ENCODE results near the gene MDN1. TPM values are rescaled to one million over a fixed set of nuclear protein-coding genes. Genes with fewer than 3 reads are reported as not detected.

The MDN1 gene
- total RNA-seq, 1 donor from 2014 or later: 22.9 TPM

DNA sequence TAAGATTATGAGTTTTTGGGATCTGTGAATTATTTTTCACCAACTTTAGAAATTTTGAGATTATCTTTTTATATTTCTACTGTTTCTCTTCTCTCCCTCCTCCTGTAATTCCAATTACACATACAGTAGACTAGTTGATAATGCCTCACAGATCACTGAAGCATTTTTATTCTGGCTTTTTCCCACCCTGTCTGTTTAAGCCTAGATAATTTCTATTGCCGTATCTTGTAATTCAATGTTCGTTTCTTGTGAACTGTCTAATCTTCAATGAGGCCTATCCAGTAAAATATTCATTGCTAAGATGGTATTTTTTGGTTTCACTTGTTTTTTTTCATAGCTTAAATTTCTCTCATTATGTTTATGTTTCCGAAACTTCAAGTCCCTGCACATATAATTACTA is 12.0 kb downstream of the MDN1 start:
- Histone ChIP-seq H3K4me1 (peaks cover 8% of the 10 kb centered on the region), H3K36me3 (peaks cover 7% of the 10 kb centered on the region), H3K4me3 (no peak overlapping the region), H3K27me3 (ENCODE audit: low read depth) (no peaks in the 10 kb centered on the region), H3K9me3 (replicated peaks) (no peaks in the 10 kb centered on the region), H3K27ac (replicated peaks) (no peak overlapping the region)
- intact Hi-C loops (cut with micrococcal nuclease): no loop called here
- TF ChIP-seq, protein P1, sequence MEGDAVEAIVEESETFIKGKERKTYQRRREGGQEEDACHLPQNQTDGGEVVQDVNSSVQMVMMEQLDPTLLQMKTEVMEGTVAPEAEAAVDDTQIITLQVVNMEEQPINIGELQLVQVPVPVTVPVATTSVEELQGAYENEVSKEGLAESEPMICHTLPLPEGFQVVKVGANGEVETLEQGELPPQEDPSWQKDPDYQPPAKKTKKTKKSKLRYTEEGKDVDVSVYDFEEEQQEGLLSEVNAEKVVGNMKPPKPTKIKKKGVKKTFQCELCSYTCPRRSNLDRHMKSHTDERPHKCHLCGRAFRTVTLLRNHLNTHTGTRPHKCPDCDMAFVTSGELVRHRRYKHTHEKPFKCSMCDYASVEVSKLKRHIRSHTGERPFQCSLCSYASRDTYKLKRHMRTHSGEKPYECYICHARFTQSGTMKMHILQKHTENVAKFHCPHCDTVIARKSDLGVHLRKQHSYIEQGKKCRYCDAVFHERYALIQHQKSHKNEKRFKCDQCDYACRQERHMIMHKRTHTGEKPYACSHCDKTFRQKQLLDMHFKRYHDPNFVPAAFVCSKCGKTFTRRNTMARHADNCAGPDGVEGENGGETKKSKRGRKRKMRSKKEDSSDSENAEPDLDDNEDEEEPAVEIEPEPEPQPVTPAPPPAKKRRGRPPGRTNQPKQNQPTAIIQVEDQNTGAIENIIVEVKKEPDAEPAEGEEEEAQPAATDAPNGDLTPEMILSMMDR (IDR thresholded peaks at IDR 0.05; ENCODE audit: borderline replicate concordance): no peak
- DNase-seq: no peak

GRCh38 chr6:89805814-89806371 is 13.7 kb downstream of the MDN1 start:
- Histone ChIP-seq H3K9me3 (replicated peaks) (no peaks in the 10 kb centered on the region), H3K4me3 (no peak overlapping the region), H3K36me3 (peaks cover 15% of the 10 kb centered on the region), H3K27me3 (ENCODE audit: low read depth) (no peaks in the 10 kb centered on the region), H3K27ac (replicated peaks) (no peak overlapping the region), H3K4me1 (peaks cover 8% of the 10 kb centered on the region)
- DNase-seq: no peak
- intact Hi-C loops (cut with micrococcal nuclease): no loop called here
- TF ChIP-seq, protein P1 (IDR thresholded peaks at IDR 0.05; ENCODE audit: borderline replicate concordance): no peak

DNA sequence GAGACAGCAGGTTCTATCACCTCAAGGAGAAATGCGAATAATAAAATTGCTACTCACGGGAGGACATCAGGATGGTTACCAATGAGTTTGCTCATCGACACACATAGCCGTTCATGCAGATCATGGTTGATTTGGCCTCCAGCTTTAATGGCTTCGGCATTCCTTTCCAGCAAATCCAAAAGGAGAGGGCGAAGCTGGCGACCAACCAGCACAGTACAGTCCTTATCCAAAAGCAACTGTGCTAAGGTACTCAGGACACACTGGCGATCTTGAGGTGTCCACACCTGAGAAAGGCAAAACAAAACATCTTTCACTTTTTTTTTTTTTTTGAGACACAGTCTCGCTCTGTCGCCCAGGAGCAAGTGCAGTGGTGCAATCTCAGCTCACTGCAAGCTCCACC is 16.3 kb downstream of the MDN1 start:
- Histone ChIP-seq H3K27me3 (ENCODE audit: low read depth) (no peaks in the 10 kb centered on the region), H3K4me3 (no peak overlapping the region), H3K9me3 (replicated peaks) (no peaks in the 10 kb centered on the region), H3K36me3 (peaks cover 30% of the 10 kb centered on the region), H3K4me1 (peaks cover 8% of the 10 kb centered on the region), H3K27ac (replicated peaks) (no peak overlapping the region)
- intact Hi-C loops (cut with micrococcal nuclease): no loop called here
- no peak for DNase-seq
- TF ChIP-seq, protein P1 (IDR thresholded peaks at IDR 0.05; ENCODE audit: borderline replicate concordance): no peak

GRCh38 chr6:89799756-89800155 is 19.8 kb downstream of the MDN1 start:
- H3K4me3 ChIP-seq: no peak overlapping the region
- intact Hi-C loops (cut with micrococcal nuclease): no loop called here
- H3K27ac ChIP-seq (replicated peaks): no peak overlapping the region
- H3K9me3 ChIP-seq (replicated peaks): no peaks in the 10 kb centered on the region
- H3K4me1 ChIP-seq: no peaks in the 10 kb centered on the region
- DNase-seq: no peak
- TF ChIP-seq, protein P1 (IDR thresholded peaks at IDR 0.05; ENCODE audit: borderline replicate concordance): no peak
- peaks cover 36% of the 10 kb centered on the region for H3K36me3 ChIP-seq
- H3K27me3 ChIP-seq (ENCODE audit: low read depth): no peaks in the 10 kb centered on the region

- Histone ChIP-seq H3K27ac (replicated peaks) (no peak overlapping the region), H3K27me3 (ENCODE audit: low read depth) (no peaks in the 10 kb centered on the region), H3K36me3 (peaks cover 36% of the 10 kb centered on the region), H3K4me1 (peaks cover 4% of the 10 kb centered on the region), H3K4me3 (no peak overlapping the region), H3K9me3 (replicated peaks) (no peaks in the 10 kb centered on the region)
- TF ChIP-seq, protein P1 (IDR thresholded peaks at IDR 0.05; ENCODE audit: borderline replicate concordance): no peak
- intact Hi-C loops (cut with micrococcal nuclease): no loop called here
- no peak for DNase-seq
These were observed 20.5 kb downstream of the MDN1 start for GRCh38 chr6:89799096-89799495.
